Right kidney (tissue), 1 donor: Measurements from ENCODE around the gene LAMA2.
A peak's percentile ranks its signal among the peaks of the same experiment; 100 is the strongest.

ENCODE experiments used
- DNase-seq: peaks from one replicate; pipeline ENCODE4 v3.0.0-alpha.2; 2016

LAMA2 gene

GRCh38 chr6:129317931-129318820 lies 435.2 kb downstream of the LAMA2 start:
- peak; percentile 18 for DNase-seq

DNA sequence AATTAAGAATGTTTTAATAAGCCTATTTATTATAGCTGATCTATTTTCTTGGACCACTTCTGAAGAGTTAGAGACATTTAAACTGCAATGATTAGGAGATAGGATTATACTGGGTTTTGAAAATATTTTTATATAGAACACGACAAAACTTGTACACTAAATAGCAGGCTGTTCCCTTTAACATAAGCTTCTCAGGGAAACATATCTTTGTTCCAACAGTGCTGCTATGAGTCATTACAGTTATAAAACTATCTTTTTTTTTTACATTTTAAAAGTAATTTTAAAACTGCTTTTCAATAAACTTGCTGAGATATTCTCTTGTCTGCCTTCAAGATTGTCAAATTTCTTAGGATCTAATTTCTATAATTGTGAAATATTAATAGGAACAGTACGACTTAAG lies 438.0 kb downstream of the LAMA2 start:
- DNase-seq = no peak

DNA sequence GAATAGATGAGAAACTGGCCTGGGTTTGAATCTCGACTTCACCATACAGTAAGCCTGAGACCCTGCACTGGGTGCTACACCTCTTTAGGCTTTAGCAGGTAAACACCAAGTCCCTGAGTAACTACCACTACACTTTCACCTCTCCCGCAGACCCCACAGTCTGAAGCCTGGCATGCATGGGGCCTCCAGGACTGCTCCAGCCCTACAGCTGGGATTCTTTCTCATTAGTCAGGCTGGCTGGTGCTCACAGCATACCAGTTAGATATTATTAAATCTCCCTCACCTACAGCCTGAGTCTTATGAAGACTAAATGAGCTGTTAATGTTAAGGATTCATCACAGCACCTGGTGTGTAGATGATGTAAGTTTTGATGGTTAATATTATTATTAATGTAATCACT lies 438.4 kb downstream of the LAMA2 start:
- no peak for DNase-seq

DNA sequence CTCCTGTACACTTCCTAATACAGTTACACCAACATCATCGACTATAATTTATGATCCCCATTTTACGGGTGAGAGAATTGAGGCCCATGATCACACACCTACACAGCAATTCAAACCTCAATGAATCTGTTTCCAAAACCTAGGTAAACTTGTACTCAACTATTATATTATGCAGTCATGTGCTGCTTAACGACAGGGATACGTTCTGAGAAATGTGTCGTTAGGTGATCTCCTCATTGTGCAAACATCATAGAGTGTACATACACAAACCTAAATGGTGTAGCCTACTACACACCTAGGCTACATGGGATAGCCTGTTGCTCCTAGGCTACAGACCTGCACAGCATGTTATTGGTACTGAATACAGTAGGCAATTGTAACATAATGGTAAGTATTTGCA lies 441.4 kb downstream of the LAMA2 start:
- no peak for DNase-seq

GRCh38 chr6:129329678-129330077 lies 446.7 kb downstream of the LAMA2 start:
- no peak for DNase-seq

DNA sequence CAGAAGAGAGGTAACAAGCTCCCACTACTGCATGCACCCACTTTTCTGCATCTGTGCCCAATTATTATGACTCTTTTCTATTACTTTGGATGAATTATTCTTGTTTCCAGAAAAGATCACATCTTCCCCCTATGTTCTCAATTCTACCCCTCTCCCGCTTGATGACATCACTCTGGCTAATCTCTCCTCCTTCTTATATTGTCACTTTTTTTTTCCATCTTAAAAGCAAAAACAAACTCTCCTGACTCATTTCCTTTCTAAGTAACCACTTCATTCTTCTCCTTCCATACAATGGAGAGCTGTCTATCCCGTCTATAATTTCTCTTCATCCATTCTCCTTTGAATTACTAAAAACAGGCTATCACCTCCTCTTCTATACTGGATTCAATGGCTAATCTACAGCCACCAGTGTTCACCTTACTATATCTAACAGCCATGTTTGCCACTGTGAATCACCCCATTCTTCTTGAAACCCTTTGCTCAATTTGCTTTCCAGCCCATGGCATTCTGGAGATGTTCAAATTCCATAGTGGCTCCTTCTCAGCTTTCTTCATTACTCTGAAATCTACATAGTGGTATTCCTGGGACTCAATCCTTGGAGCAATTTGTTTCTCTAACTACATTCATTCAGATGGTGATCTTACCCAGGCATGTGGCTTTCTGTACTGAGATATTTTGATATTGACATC lies 448.7 kb downstream of the LAMA2 start:
- DNase-seq = no peak

GRCh38 chr6:129335792-129336191 lies 452.9 kb downstream of the LAMA2 start:
- DNase-seq = no peak

- no peak for DNase-seq
These were observed 455.7 kb downstream of the LAMA2 start for GRCh38 chr6:129338683-129339082.

- no peak for DNase-seq
These were observed 458.0 kb downstream of the LAMA2 start for GRCh38 chr6:129340983-129341382.

- no peak for DNase-seq
These were observed 459.3 kb downstream of the LAMA2 start for GRCh38 chr6:129342243-129342642.

DNA sequence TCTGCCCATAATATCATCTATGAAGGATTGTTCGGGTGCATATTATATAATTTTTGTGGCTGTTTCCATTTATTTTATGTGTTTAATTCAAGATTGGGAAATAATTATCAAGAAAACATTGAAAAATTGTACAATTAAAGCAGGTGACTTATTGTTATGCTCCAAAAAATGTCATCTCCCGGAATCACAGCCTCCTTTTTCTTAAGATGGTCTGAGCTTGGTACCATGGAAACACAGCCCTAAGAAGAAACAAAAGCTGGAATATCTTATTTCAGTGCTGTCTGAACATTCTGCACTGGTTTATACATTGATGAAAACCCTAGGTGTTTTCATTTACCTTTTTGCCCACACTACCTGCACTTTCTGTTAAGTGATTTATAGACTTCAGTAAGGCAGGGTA lies 459.9 kb downstream of the LAMA2 start:
- no peak for DNase-seq

DNA sequence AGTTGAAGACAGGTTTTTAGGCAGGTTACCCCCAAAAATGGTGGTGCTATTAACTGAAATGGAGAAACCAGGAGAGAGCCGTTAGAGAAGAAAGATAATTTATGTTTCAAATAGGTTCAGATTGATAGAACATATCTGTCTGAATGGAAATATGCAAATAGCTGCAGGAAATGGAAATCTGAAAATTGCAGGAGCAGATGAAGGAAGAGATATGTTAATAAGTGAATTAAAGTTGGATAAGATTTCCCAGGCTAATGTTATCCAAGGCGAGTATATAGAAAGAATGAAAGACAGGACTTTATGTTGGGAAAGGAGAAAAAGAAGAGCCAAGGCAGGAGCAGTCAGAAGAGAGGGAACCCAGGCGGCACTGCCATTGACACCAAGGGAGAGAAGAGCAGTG lies 461.4 kb downstream of the LAMA2 start:
- no peak for DNase-seq

DNA sequence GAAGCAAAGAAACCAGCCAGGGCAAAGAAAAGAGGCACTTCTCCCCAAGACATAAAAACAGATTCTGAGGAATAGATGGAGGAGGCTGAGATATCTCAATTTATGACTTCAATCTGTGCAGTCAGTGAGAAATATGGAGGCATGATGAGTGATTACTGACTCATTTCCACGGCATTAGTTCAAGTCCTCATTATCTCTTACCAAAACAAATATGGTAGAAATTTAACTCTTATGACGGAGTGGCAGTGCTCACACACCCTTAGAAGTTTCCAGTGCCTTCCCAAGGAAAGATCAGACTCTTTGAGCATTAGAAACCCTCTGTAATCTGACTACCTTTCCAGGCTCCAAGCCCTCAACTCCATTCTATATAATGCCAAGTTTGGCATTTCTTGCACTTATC lies 463.0 kb downstream of the LAMA2 start:
- no peak for DNase-seq

- DNase-seq = no peak
These were observed 464.0 kb downstream of the LAMA2 start for GRCh38 chr6:129346964-129347363.

DNA sequence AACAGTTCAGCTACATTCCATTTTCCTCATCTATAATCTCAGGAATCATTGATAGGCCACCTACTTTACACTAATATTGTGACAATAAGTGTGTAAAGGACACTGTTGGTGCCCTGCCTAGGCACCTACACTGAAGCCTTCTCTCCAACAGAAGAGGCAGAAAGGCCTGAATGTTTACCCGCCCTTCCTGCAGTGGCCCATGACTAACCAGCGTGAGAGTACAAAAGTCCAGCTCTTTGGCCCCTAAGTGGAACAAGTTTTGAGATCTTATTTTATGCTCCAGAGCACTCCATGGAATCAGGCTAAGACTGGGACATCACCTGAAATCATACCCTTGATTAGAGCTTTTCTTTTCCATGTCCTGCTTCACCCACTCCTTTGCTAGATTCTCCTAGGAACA lies 467.3 kb downstream of the LAMA2 start:
- no peak for DNase-seq

DNA sequence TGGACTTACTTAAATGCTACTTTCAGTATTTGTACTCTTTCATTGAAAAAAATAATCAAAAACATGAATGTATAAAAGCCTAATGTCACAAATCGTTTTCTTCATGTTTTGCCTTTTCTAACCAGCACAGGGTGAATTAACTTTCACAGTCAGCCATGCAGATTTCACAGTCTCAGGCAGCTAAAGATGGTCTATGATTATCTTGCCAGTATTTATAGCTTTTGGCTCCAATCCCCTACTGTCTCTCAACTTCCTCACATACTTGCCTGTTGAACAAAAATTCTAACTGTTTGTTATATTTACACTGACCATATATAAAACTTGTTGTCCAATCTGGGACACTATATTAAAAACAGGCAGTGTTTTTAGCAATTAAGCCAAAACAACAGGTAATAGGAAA lies 468.9 kb downstream of the LAMA2 start:
- DNase-seq = no peak

DNA sequence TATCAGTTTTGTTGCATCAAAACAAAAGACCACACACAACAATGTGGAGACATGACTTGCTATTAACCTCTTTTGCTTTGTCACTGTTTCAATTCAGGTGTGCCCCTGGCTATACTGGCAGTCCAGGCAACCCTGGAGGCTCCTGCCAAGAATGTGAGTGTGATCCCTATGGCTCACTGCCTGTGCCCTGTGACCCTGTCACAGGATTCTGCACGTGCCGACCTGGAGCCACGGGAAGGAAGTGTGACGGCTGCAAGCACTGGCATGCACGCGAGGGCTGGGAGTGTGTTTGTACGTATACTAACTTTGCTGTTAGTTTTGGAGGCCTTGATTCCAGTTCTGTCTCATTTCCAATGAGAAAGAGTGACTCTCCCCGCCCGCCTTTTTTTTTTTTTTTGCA lies 470.1 kb downstream of the LAMA2 start:
- DNase-seq = no peak

- DNase-seq = no peak
These were observed 473.2 kb downstream of the LAMA2 start for GRCh38 chr6:129356129-129356528.

GRCh38 chr6:129359811-129360681 lies 477.1 kb downstream of the LAMA2 start:
- DNase-seq = no peak

- no peak for DNase-seq
These were observed 477.7 kb downstream of the LAMA2 start for GRCh38 chr6:129360682-129360955.

DNA sequence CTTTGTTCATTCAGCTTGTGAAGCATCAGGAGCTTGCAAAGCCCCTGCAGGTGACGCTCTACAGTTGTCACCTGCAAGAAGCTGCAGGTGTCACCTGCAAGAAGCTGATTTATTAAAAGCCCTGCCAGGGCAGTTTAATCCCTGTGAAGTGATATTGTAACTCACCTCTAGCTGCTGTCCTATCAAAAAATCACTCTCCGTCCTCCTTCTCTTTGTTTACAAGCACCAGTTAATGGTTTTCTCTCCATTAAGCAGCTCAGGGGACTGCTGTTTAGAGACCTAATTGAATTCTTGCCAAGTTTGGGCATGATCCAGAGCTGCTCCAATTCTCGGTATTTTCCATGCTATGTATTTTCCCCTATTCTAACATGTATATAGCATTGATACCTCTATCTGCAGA lies 481.1 kb downstream of the LAMA2 start:
- no peak for DNase-seq

- no peak for DNase-seq
These were observed 481.8 kb downstream of the LAMA2 start for GRCh38 chr6:129364767-129365166.

DNA sequence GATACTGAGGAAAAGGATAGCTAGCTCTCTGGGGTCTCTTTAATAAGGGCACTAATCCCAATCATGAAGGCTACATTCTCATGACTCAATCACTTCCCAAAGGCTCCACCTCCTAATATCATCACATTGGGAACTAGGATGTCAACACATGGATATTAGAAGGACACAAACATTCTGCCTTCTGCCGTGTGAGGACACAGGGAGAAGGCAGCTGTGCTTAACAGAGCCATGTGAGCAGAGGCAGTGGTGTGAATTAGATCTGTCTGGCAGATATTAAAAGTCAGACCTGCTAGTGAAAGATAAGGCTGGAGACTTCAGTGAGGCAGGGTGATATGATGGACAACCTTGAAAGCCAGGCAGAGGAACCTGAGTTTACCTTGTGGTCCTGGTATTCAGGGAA lies 485.1 kb downstream of the LAMA2 start:
- DNase-seq = no peak
